Mammary epithelial cell (primary cell): ENCODE results near the gene COL20A1.

Experiments used
- CTCF ChIP-seq, 2 donors: IDR thresholded peaks in 1 of 2; conservative IDR thresholded peaks in 1 of 2; 2 replicates each; pipeline ENCODE4 v1.5.1; 2011 to 2012; ENCODE audit warnings: inconsistent platforms in 2 of 2, low read length in 2 of 2, mild to moderate bottlenecking in 2 of 2, control low read depth in 1 of 2, low read depth in 1 of 2; ENCODE audit not compliant: insufficient read depth in 1 of 2; ENCODE audit errors: extremely low read depth in 1 of 2
- EZH2 ChIP-seq: IDR thresholded peaks from 2 replicates; pipeline ENCODE4 v1.6.1; 2012; ENCODE audit warnings: low read length, inconsistent platforms, borderline replicate concordance

GRCh38 chr20:63281742-63282665, 11.0 kb upstream of the COL20A1 start:
- TF ChIP-seq CTCF (conservative IDR thresholded peaks at IDR 0.05 in 1 of 2, IDR thresholded peaks at IDR 0.05 in 1 of 2; ENCODE audit: extremely low read depth in 1 of 2, insufficient read depth in 1 of 2, low read depth in 1 of 2, low read length in 2 of 2) (no peak), EZH2 (no peak)
